Measurements from ENCODE around the gene PLEKHN1. TPM values are rescaled to one million over a fixed set of nuclear protein-coding genes. Genes with fewer than 3 reads are reported as not detected.

Gene PLEKHN1
- total RNA-seq, 8 experiments from 2014 or later, result 0.15 to 0.31 (median 0.24) TPM; not detected in 5

DNA sequence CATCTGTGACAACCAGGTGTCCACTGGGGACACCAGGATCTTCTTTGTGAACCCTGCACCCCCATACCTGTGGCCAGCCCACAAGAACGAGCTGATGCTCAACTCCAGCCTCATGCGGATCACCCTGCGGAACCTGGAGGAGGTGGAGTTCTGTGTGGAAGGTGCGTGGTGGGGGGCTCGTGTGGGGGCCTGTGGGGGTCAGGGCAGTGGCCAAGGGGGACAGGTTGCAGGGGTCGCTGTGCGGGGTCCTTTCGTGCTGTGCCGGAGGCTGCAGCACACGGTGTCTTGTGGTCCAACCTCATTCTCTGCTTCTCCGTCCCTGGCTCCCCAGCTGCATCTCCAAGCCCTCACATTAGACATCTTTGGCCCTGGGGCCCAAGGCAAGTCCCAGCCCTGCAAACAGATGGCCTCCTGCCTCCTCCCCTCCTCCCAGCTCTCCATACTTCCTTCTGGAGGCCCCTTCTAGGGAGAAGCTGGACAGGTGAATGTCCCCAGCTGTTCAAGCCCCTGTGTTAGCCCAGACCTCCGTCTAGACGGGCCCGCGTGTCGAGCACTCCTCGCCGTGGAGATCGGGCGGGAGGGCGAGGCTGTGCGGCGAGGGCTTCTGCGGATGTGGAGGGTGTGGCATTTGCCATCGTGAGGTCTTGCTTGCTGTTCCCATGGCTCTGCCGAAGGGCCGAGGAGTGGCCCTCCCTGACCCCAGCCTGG lies 56.2 kb downstream of the PLEKHN1 start:
- Histone ChIP-seq H3K27ac (no peak overlapping the region), H3K4me3 (no peak overlapping the region), H3K4me1 (replicated peaks in 1 of 2) (peaks cover 45 to 46% of the 10 kb centered on the region in 2 donors)
- no peak for ATAC-seq (replicated peaks in 6 of 8)
- WGBS, 10 experiments, result 80 to 94% (median 91%) methylated on average over 1 to 12 of the region's 27 CpGs; no CpG with 5 or more reads in 6 of the 10 experiments
- in situ Hi-C loops (cut with MboI; ENCODE audit: low pct_unique_long_range_greater_than_20kb in 2 of 9, low sequenced_read_pairs in 9 of 9, unreplicated experiment in 9 of 9), result loop anchor here in 2 of 9 experiments (25.0 kb wide), 1 partner anchor 240 kb away; the partner anchor contains the start of gene UBE2J2 (in 2 of the 2)

DNA sequence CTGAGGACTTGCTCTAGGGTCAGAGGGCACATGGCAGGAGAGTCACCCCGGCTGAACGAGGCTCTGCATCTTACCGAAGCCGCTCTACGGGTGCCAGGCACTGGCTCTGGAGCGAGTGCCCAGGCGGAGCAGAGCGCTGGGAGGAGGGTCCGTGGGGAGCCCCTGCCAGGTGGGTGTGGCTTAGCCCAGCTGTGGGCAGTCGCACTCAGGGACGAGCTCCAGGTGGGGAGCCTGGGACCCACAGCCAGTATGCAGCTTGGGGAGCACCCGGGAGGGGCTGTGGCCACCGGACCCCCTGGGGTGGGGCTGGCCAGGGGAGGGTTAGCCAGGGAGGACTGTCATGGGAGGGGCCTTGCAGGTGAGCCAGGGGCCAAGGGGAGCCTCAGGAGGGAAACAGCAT lies 57.4 kb downstream of the PLEKHN1 start:
- in situ Hi-C loops (cut with MboI; ENCODE audit: low pct_unique_long_range_greater_than_20kb in 2 of 9, low sequenced_read_pairs in 9 of 9, unreplicated experiment in 9 of 9), result loop anchor here in 2 of 9 experiments (25.0 kb wide), 1 partner anchor 239 kb away; the partner anchor contains the start of gene UBE2J2 (in 2 of the 2)
- ATAC-seq (replicated peaks in 6 of 8), result no peak
- no peak overlapping the region for H3K4me3 ChIP-seq
- no peak overlapping the region for H3K27ac ChIP-seq
- peaks cover 49 to 51% of the 10 kb centered on the region in 2 donors for H3K4me1 ChIP-seq (replicated peaks in 1 of 2)
- 87% methylated on average over 5 of the region's 13 CpGs; no CpG with 5 or more reads in 9 of the 10 experiments for WGBS, 10 experiments

DNA sequence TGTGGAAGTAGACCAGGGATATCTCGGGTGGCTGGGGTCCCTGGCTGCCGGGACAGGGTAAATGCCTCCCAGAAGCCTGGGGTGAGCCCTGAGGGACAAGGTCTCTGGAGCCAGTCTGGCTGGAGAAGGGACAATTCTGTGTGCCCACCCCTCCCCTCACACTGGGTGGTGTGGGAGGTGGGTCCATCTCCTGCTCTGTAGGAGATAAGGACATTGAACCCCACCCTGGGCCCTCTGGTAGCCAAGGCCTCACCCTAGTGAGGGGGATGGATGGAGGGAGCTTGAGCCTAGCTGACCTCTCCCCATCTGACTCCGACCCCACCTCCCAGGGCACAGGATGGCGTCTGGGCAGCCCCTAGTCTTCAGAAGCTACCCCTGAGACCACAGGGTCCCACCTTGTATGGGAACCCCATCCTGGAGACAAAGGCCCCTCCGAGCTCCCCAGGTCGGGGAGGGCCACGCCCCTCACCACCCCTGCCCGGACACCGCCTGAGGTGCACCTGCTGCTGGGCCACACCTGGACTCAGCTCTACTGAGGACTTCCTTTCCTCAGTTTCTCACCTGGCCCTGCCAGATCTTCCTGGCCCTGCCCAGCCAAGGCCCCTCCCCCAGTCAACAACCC lies 58.0 kb downstream of the PLEKHN1 start:
- in situ Hi-C loops (cut with MboI; ENCODE audit: low pct_unique_long_range_greater_than_20kb in 2 of 9, low sequenced_read_pairs in 9 of 9, unreplicated experiment in 9 of 9), result loop anchor here in 2 of 9 experiments (25.0 kb wide), 1 partner anchor 238 kb away; the partner anchor contains the start of gene UBE2J2 (in 2 of the 2)
- Histone ChIP-seq H3K27ac (no peak overlapping the region), H3K4me1 (replicated peaks in 1 of 2) (peaks cover 45 to 51% of the 10 kb centered on the region in 2 donors), H3K4me3 (no peak overlapping the region)
- 80 to 100% (median 92%) methylated on average over 1 to 4 of the region's 9 CpGs; no CpG with 5 or more reads in 5 of the 10 experiments for WGBS, 10 experiments
- ATAC-seq (replicated peaks in 6 of 8), result no peak

DNA sequence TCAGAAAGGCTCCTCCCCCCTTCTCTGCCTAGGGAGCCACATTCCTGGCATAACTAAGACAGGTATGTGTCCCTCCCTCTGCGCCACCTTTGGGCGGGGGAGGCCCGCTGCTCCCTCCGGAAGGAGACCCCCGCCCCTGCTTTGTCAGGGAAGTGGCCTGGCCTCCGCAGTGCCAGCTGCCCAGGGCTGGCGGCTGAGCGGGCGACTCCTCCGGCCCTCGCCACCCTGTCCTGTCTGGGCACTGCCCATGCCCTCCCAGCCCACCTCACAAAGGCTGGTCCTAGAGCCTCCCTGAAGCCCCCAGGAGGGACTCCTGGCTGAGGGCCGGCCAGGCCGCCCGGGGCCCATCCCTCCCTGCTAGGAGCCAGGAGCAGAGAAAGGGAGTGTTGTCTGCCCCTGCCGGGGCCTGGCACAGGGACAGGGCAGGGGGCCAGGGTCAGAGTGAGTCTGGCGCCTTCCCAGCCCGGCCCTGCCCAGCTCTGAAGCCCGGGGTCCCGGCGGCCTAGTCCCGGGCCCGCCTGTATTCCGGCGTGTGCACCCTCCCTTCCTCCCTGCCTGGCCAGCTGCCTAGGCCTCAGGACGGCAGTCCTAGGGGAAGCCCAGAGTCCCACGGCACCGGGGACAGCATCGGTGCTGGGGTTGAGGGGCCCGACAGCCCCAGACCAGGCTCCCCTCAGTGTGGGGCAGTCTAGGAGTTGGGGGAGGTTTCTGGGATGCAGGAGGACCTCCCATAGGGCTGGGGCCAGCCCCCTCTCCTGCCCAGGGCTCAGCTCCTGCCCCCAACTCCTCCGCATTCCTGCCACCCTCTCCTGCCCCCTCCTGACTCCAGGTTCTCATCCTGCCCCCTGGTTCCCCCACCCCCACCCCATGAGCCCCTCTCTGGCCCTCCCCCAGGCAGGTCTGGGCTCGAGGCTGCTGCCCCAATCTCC lies 58.8 kb downstream of the PLEKHN1 start:
- no peak overlapping the region for H3K4me3 ChIP-seq
- ATAC-seq (replicated peaks in 6 of 8), result no peak
- in situ Hi-C loops (cut with MboI; ENCODE audit: low pct_unique_long_range_greater_than_20kb in 2 of 9, low sequenced_read_pairs in 9 of 9, unreplicated experiment in 9 of 9), result loop anchor here in 2 of 9 experiments (25.0 kb wide), 1 partner anchor 237 kb away; the partner anchor contains the start of gene UBE2J2 (in 2 of the 2)
- H3K4me1 ChIP-seq (replicated peaks in 1 of 2), result peaks cover 45 to 51% of the 10 kb centered on the region in 2 donors
- no peak overlapping the region for H3K27ac ChIP-seq
- 80 to 87% methylated on average over 2 to 3 of the region's 31 CpGs; no CpG with 5 or more reads in 8 of the 10 experiments for WGBS, 10 experiments

Other genes with a start within 250 kb of the PLEKHN1 start
- gene SAMD11, start 42.6 kb upstream of the PLEKHN1 start, total RNA-seq, result 10 to 100 TPM in 3 of 8 experiments, 1 to 10 TPM in 4, under 1 TPM in 1; 0.29 to 30.4 (median 3.2) TPM
- 100 to 1,000 TPM in 2 of 8 experiments, 10 to 100 TPM in 6; 41.5 to 126 (median 85.5) TPM for gene NOC2L, start 7.2 kb upstream of the PLEKHN1 start, total RNA-seq
- 10 to 100 TPM in 2 of 8 experiments, 1 to 10 TPM in 6; 4.1 to 24.6 (median 7.3) TPM for gene KLHL17, start 5.9 kb upstream of the PLEKHN1 start, total RNA-seq
- 1 to 10 TPM in 1 of 8 experiments, under 1 TPM in 6, not detected in 1; 0.05 to 1.7 (median 0.20) TPM for gene PERM1, start 15.6 kb downstream of the PLEKHN1 start, total RNA-seq
- 100 to 1,000 TPM in 1 of 8 experiments, 10 to 100 TPM in 4, 1 to 10 TPM in 2, under 1 TPM in 1; 0.45 to 100 (median 43.1) TPM for gene HES4, start 33.6 kb downstream of the PLEKHN1 start, total RNA-seq
- gene ISG15, start 47.0 kb downstream of the PLEKHN1 start, total RNA-seq, result 100 to 1,000 TPM in 2 of 8 experiments, 10 to 100 TPM in 6; 18.6 to 398 (median 26.2) TPM
- gene AGRN, start 53.6 kb downstream of the PLEKHN1 start, total RNA-seq, result 100 to 1,000 TPM in 1 of 8 experiments, 10 to 100 TPM in 7; 27.0 to 120 (median 64.2) TPM
- gene RNF223, start 107.8 kb downstream of the PLEKHN1 start, total RNA-seq, result under 1 TPM in 4 of 8 experiments, not detected in 4; 0.05 to 0.95 (median 0.13) TPM
- gene C1orf159, start 149.6 kb downstream of the PLEKHN1 start, total RNA-seq, result 10 to 100 TPM in 3 of 8 experiments, 1 to 10 TPM in 5; 5.8 to 17.9 (median 9.7) TPM
- gene TTLL10, start 207.4 kb downstream of the PLEKHN1 start, total RNA-seq, result under 1 TPM in 2 of 8 experiments, not detected in 6; 0.43 to 0.59 TPM
- under 1 TPM in 2 of 8 experiments, not detected in 6; 0.24 to 0.49 TPM for gene TNFRSF18, start 240.1 kb downstream of the PLEKHN1 start, total RNA-seq
- gene TNFRSF4, start 247.7 kb downstream of the PLEKHN1 start, total RNA-seq, result under 1 TPM in 6 of 8 experiments, not detected in 2; 0.18 to 1.00 (median 0.25) TPM

Measured in motor neuron (in vitro differentiated cells).